ENCODE results near the gene LRRC8E.

Gene LRRC8E

DNA sequence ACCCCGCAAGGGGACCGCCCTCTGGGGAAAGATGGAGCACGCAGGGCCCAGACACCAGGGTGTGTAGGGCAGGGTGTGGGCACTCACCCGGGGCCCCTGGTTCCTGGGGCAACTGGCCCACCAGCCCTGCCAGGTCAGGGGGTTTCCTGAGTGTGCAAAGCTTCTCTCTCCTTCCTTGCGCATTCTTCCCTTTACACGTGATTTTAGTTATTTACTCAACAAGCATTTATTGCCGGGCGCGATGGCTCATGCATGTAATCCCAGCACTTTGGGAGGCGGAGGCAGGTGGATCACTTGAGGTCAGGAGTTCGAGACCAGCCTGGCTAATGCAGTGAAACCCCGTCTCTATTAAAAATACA, 34.6 kb upstream of the LRRC8E start:
- CTCF ChIA-PET, result interaction anchor here (0.7 to 3.0 kb wide), 11 partner anchors 9 to 285 kb away, joined by 3 to 34 read pairs (median 5); no protein-coding TSS in a partner anchor

DNA sequence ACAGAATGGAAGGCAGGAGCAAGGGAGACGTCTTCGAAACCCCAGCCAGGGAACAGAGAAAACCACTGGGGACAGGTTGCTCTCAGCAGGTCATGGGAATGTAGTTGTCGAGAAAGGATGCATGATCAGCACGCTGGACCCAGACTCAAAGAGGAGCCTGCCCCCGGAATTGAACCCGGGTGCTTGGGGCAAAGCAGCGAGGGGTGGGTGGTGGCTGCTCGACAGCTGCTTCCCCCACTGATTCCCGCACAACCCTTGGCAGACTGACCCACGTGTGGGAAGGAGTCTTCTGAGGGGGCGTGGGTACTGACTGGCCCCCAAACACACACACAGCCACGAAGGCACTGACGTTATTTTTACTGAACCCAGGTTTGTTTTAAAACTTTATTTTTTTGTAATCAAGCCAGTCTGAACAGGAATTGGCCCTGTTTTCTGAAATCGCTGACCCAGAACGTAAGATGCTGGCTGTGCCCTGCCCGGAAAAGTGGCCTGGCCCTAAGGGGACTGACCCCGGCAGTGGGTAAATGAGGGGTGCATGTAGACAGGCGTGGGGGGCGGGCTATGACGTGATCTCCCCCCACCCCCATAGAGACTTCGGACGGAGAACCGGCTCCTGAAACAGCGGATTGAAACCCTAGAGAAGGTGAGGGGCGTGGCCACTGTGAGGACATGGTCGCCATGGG, 32.7 kb upstream of the LRRC8E start:
- ChIA-PET POLR2A (no interaction called here), CTCF (interaction anchor here (1.1 kb wide), 1 partner anchor 175 kb away, joined by 3 read pairs; the partner anchor contains the start of gene TRAPPC5)
- no peak for DNase-seq (ENCODE audit: extremely low spot score)
- TF ChIP-seq, protein P1, sequence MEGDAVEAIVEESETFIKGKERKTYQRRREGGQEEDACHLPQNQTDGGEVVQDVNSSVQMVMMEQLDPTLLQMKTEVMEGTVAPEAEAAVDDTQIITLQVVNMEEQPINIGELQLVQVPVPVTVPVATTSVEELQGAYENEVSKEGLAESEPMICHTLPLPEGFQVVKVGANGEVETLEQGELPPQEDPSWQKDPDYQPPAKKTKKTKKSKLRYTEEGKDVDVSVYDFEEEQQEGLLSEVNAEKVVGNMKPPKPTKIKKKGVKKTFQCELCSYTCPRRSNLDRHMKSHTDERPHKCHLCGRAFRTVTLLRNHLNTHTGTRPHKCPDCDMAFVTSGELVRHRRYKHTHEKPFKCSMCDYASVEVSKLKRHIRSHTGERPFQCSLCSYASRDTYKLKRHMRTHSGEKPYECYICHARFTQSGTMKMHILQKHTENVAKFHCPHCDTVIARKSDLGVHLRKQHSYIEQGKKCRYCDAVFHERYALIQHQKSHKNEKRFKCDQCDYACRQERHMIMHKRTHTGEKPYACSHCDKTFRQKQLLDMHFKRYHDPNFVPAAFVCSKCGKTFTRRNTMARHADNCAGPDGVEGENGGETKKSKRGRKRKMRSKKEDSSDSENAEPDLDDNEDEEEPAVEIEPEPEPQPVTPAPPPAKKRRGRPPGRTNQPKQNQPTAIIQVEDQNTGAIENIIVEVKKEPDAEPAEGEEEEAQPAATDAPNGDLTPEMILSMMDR (IDR thresholded peaks at IDR 0.05; ENCODE audit: control extremely low read depth, extremely low read depth, low read depth, missing control alignments), result no peak

More for the DNA sequence above, 34.6 kb upstream of the LRRC8E start:
- TF ChIP-seq, protein P1 (IDR thresholded peaks at IDR 0.05; ENCODE audit: control extremely low read depth, extremely low read depth, low read depth, missing control alignments), result no peak
- POLR2A ChIA-PET, result no interaction called here
- DNase-seq (ENCODE audit: extremely low spot score), result no peak

DNA sequence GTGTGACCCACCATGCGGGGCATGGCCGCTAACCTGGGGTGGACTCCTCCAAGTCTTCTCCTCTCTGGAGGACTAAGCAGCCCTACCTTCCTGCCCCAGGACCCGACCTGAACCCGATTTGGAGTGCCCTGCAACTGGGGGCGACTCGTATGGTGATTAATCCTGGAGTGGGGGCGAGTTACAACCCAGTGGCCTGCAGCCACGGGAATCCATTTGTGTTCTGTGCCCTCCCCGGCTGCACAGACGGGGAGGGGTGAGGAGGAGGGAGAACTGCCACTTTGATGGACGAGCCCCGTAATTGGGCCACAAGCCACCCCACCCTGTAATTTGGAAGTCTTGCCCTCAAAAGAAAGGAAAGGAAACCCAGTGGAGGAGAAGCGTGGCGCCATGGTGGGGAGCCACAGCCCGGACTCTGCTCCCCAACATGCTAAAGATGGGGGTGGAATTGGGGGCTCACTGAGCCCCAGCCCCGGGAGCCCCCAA, 32.2 kb upstream of the LRRC8E start:
- TF ChIP-seq, protein P1 (IDR thresholded peaks at IDR 0.05; ENCODE audit: control extremely low read depth, extremely low read depth, low read depth, missing control alignments), result no peak
- DNase-seq (ENCODE audit: extremely low spot score), result no peak
- CTCF ChIA-PET, result interaction anchor here (4.4 kb wide), 1 partner anchor 13 kb away, joined by 45 read pairs; no protein-coding TSS in a partner anchor
- POLR2A ChIA-PET, result no interaction called here

DNA sequence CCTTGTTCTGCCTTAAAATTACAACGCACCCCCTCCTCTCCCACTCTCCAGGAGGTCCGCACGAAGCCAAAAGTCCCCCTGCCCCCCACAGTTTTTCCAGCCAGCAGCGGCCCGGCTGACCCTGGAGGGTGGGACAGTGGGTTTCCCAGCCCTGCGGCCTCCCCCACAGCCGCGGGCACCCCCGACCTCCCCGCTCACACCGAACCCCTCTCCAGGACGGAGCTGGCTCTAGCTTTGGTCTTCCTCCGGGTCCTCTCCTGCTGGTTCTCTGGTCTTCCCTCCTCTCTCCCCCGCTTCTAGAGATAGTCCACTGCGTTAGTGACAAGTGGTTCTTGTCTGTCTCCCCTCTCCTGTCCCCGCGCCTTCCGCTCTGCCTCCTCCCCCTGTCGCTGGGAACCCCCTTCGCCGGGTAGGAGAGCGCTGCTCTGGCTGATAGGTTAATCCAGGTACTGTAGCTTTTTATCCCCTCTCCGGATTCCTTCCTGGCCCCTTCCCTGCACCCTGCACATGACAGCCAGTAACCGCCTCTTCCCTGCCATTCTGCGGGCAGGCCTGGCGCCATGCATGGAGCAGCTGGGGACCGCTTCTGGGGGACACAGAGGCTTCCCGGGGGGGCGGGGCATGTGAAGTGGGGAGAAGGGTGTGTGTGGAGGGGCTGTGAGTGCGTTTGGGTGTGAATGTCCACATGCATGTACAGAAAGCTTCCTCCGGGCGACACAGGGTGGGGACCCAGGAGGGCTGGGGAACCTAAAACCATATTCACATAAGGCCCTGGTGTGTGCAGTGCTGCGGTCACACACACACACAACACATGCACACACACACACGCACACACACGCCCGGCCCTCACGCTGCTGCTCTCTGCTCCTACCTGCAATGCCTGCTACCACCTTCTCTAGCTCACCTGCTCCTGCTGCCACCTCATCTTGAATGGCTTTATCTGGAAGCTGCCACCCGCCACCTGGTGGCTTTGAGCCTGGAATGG, 31.3 kb upstream of the LRRC8E start:
- TF ChIP-seq, protein P1 (IDR thresholded peaks at IDR 0.05; ENCODE audit: control extremely low read depth, extremely low read depth, low read depth, missing control alignments), result no peak
- no peak for DNase-seq (ENCODE audit: extremely low spot score)
- CTCF ChIA-PET, result interaction anchor here (1.0 to 4.4 kb wide), 6 partner anchors 12 to 205 kb away, joined by 3 to 45 read pairs (median 5); partner anchors contain the start of gene TRAPPC5
- POLR2A ChIA-PET, result no interaction called here

DNA sequence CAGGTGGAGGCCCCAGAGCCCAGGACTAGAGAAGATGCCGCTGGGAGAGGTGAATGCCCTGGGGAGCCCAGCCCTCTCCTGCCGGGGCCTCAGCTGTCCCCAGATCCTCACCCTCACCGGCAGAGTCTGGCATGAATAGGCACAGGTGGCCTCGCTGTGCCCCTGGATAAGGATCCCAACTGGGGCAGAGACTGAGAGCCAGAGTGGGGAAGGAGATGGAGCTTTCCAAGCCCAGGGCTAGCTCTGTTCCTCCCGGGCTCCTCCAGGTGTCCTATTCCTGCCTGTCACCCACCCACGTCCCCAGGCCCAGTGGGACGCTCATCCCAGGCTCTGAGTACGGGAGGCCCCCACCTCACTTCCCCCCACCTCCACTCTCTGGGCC, 30.6 kb upstream of the LRRC8E start:
- POLR2A ChIA-PET, result interaction anchor here (0.5 kb wide), 1 partner anchor 693 kb away, joined by 4 read pairs; no protein-coding TSS in a partner anchor
- TF ChIP-seq, protein P1 (IDR thresholded peaks at IDR 0.05; ENCODE audit: control extremely low read depth, extremely low read depth, low read depth, missing control alignments), result no peak
- DNase-seq (ENCODE audit: extremely low spot score), result no peak
- CTCF ChIA-PET, result interaction anchor here (1.0 to 4.4 kb wide), 8 partner anchors 11 to 206 kb away, joined by 3 to 45 read pairs (median 4); partner anchors contain the start of gene TRAPPC5
